PFSK-1 (cell line): ENCODE measurements around the gene GPC6.

Experiments used
- FOXP2 ChIP-seq: optimal IDR thresholded peaks from 2 replicates; pipeline ENCODE3; 2011; ENCODE audit warnings: borderline replicate concordance, control low read depth, inconsistent platforms; ENCODE audit not compliant: insufficient read depth; ENCODE audit errors: extremely low read length, extremely low read depth
- POLR2AphosphoS5 ChIP-seq: IDR thresholded peaks from 2 replicates; pipeline ENCODE4 v1.6.1; 2012; ENCODE audit warnings: low read depth, mild to moderate bottlenecking, control low read depth, low read length, moderate library complexity
- REST ChIP-seq, 2 experiments: IDR thresholded peaks; 2 replicates each; pipeline versions ENCODE4 v1.6.1 to v1.8.0; 2011 to 2012; ENCODE audit warnings: low read depth in 2 of 2, low read length in 2 of 2, control low read depth in 1 of 2, inconsistent platforms in 1 of 2, mild to moderate bottlenecking in 1 of 2, moderate library complexity in 1 of 2; ENCODE audit not compliant: insufficient read depth in 1 of 2
- SIN3A ChIP-seq: IDR thresholded peaks from 2 replicates; pipeline ENCODE4 v1.6.1; 2012; ENCODE audit warnings: mild to moderate bottlenecking, low read length, moderate library complexity, borderline replicate concordance; ENCODE audit not compliant: insufficient read depth
- TAF1 ChIP-seq: IDR thresholded peaks from 2 replicates; pipeline ENCODE4 v1.6.1; 2012; ENCODE audit warnings: low read length, control low read depth, borderline replicate concordance; ENCODE audit not compliant: insufficient read depth

The GPC6 gene

GRCh38 chr13:93814658-93815057 lies 588.1 kb downstream of the GPC6 start:
- TF ChIP-seq REST (IDR thresholded peaks at IDR 0.05; ENCODE audit: insufficient read depth in 1 of 2, low read depth in 2 of 2, low read length in 2 of 2) = no peak

DNA sequence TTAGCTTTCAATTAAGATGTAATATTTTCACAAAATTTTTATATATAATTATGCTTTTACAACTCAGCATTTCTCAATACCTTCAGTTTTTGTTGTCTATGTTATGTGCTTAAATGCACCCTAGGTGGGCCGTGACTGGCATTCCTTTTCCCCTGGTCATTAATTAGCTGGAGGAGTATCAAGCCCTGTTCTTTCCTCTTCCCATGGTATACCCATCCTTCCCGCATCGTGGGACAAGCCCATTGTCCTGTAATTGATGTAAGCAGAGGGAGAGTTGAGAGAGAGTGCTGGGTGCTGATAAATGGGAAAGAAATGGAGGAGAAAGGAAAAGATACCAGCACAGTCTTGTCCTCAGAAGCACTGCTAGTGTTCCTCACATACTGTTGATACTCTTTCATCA lies 591.7 kb downstream of the GPC6 start:
- no peak for TF ChIP-seq TAF1
- TF ChIP-seq POLR2AphosphoS5 = no peak
- no peak for TF ChIP-seq REST (IDR thresholded peaks at IDR 0.05; ENCODE audit: insufficient read depth in 1 of 2, low read depth in 2 of 2, low read length in 2 of 2)
- TF ChIP-seq SIN3A = no peak
- no peak for TF ChIP-seq FOXP2

DNA sequence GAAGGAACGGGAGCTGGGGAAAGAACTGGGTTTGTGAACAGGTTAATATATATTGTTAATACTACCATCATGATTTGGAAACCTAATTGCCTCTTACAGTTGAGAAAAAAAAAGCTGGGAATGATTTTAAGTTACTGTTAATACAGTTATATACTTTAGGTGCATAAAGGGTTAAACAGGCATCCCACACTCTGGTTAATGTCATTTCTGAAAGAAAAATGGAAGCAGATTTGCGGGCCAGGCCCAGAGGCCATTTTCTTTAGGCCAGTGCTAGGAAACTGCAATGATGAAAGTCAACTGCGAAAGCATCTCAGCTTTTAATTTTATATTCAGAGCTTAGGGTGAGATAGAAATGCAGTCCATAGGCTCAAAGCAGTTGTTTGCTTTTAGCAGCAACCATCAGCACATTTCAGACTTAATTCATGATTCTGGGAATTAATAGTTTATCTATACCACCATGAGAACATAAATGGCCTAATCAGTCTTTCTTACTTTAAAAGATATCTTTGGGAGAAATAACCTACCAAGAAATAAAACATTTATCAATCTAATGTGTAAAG lies 592.8 kb downstream of the GPC6 start:
- TF ChIP-seq FOXP2 = no peak
- TF ChIP-seq POLR2AphosphoS5 = no peak
- TF ChIP-seq SIN3A = no peak
- no peak for TF ChIP-seq REST (IDR thresholded peaks at IDR 0.05; ENCODE audit: insufficient read depth in 1 of 2, low read depth in 2 of 2, low read length in 2 of 2)
- no peak for TF ChIP-seq TAF1

GRCh38 chr13:93824286-93824685 lies 597.7 kb downstream of the GPC6 start:
- no peak for TF ChIP-seq FOXP2
- no peak for TF ChIP-seq POLR2AphosphoS5
- TF ChIP-seq SIN3A = no peak
- no peak for TF ChIP-seq REST (IDR thresholded peaks at IDR 0.05; ENCODE audit: insufficient read depth in 1 of 2, low read depth in 2 of 2, low read length in 2 of 2)
- no peak for TF ChIP-seq TAF1

GRCh38 chr13:93834051-93834450 lies 607.4 kb downstream of the GPC6 start:
- TF ChIP-seq TAF1 = no peak
- TF ChIP-seq POLR2AphosphoS5 = no peak
- no peak for TF ChIP-seq SIN3A
- TF ChIP-seq REST (IDR thresholded peaks at IDR 0.05; ENCODE audit: insufficient read depth in 1 of 2, low read depth in 2 of 2, low read length in 2 of 2) = no peak
- no peak for TF ChIP-seq FOXP2
